Airway epithelial cell (primary cell): Measurements from ENCODE around the gene CYB5D1. TPM values are rescaled to one million over a fixed set of nuclear protein-coding genes. Genes with fewer than 3 reads are reported as not detected.

ENCODE experiments used
- total RNA-seq: library from RNA; depleted of rRNA; stranded (reverse); fragments of >200 nt; gene quantifications from 2 replicates; pipeline ENCODE4 v1.2.3, GENCODE V29; 2015

Gene CYB5D1, protein sequence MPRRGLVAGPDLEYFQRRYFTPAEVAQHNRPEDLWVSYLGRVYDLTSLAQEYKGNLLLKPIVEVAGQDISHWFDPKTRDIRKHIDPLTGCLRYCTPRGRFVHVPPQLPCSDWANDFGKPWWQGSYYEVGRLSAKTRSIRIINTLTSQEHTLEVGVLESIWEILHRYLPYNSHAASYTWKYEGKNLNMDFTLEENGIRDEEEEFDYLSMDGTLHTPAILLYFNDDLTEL
- total RNA-seq: 6.5 and 7.0 TPM in 2 replicates

DNA sequence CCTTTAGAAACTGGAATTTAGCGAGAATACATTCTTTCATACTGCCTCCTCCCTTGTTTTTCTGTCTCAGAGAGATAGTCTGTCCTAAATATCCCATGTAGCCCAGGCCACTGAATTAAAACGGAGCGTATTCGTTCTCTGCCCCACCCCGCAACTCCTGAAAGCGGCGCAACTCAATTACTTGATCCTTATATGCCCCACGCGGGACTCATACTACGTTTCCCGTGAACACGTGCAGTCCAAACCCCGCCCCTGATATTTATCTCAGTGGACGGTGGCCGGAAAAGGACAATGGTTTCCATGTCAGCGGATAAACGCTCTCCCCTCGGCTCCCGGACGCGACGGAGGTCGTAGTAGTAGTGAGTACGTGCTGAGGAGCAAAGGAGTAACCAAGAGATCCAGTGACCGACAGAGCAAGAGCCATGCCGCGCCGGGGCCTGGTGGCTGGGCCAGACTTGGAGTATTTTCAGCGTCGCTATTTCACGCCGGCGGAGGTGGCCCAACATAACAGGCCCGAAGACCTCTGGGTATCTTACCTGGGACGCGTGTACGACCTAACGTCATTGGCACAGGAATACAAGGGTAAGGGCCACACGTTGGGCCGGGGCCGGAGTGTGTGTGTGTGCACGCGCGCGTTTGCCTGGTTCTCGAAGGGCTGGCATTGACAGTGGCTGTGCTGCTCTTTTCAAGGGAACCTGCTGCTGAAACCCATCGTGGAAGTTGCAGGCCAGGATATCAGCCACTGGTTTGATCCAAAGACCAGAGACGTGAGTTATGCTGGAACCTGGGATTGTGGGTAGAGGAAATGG lies at the start of gene CYB5D1:
TSS of gene CYB5D1 (plus strand) at position 291 of the 809 bp plus-strand sequence. CDS start at position 423, 132 bp downstream.

GRCh38 chr17:7833795-7834541 lies 23.8 kb upstream of the CYB5D1 start, which contains the start of gene KDM6B:
TSS of gene KDM6B (plus strand) at chr17:7834217. CDS start at chr17:7845555, 11,338 bp downstream.

GRCh38 chr17:7854851-7855659 lies 2.7 kb upstream of the CYB5D1 start, which contains the start of gene TMEM88:
TSS of gene TMEM88 (plus strand) at chr17:7855066. CDS start at chr17:7855075, 9 bp downstream.

GRCh38 chr17:7856811-7857712 lies 741 bp upstream of the CYB5D1 start, which contains the start of gene NAA38:
TSS of gene NAA38 (minus strand) at chr17:7857559. CDS start at chr17:7857463, 96 bp downstream.

GRCh38 chr17:7888184-7888920 lies 30.5 kb downstream of the CYB5D1 start, which contains the start of gene CHD3:
TSS of gene CHD3 (plus strand) at chr17:7888789. CDS start at chr17:7889001, 212 bp downstream.

Other genes starting within 250 kb of the CYB5D1 start
- 39.4 and 49.4 TPM in 2 replicates for gene FXR2, start 243.1 kb upstream of the CYB5D1 start, total RNA-seq
- 25.9 and 36.9 TPM in 2 replicates for gene SAT2, start 230.2 kb upstream of the CYB5D1 start, total RNA-seq
- gene SHBG, start 227.9 kb upstream of the CYB5D1 start, total RNA-seq: 0.28 and 0.51 TPM in 2 replicates
- gene ATP1B2, start 207.1 kb upstream of the CYB5D1 start, total RNA-seq: not detected in 2 replicates
- 47.3 and 58.3 TPM in 2 replicates for gene TP53, start 170.5 kb upstream of the CYB5D1 start, total RNA-seq
- gene WRAP53, start 169.5 kb upstream of the CYB5D1 start, total RNA-seq: 9.3 and 13.6 TPM in 2 replicates
- 2.0 and 2.6 TPM in 2 replicates for gene EFNB3, start 152.8 kb upstream of the CYB5D1 start, total RNA-seq
- gene DNAH2, start 140.3 kb upstream of the CYB5D1 start, total RNA-seq: 0.21 and 0.33 TPM in 2 replicates
- 7.7 and 8.0 TPM in 2 replicates for gene KDM6B, start 23.8 kb upstream of the CYB5D1 start, total RNA-seq
- gene TMEM88, start 2.9 kb upstream of the CYB5D1 start, total RNA-seq: 0.63 TPM in 1 of 2 replicates, not detected in the other
- 72.6 and 78.8 TPM in 2 replicates for gene NAA38, start 444 bp upstream of the CYB5D1 start, total RNA-seq
- 67.2 and 79.1 TPM in 2 replicates for gene CHD3, start 30.8 kb downstream of the CYB5D1 start, total RNA-seq
- gene RNF227, start 58.3 kb downstream of the CYB5D1 start, total RNA-seq: 1.9 and 4.2 TPM in 2 replicates
- 0.21 and 0.33 TPM in 2 replicates for gene KCNAB3, start 71.9 kb downstream of the CYB5D1 start, total RNA-seq
- gene TRAPPC1, start 73.9 kb downstream of the CYB5D1 start, total RNA-seq: 88.2 and 93.5 TPM in 2 replicates
- 17.9 and 20.2 TPM in 2 replicates for gene CNTROB, start 74.2 kb downstream of the CYB5D1 start, total RNA-seq
- gene GUCY2D, start 144.6 kb downstream of the CYB5D1 start, total RNA-seq: 0.14 and 0.84 TPM in 2 replicates
- gene ALOX15B, start 181.1 kb downstream of the CYB5D1 start, total RNA-seq: 50.2 and 69.3 TPM in 2 replicates
- 1.1 and 3.5 TPM in 2 replicates for gene ALOX12B, start 229.7 kb downstream of the CYB5D1 start, total RNA-seq